Dedifferentiated amniotic fluid mesenchymal stem cell (primary cell): Measurements from ENCODE around the gene SUN3.
A peak's percentile ranks its signal among the peaks of the same experiment; 100 is the strongest.
"Not testable (repeated sequence)": the region's sequence is repeated elsewhere in the genome, so short reads cannot be mapped to it uniquely, and the experiment has no call there.

Source experiments
- DNase-seq: peaks from one replicate; pipeline ENCODE4 v3.0.0-alpha.2; 2016; ENCODE audit errors: extremely low spot score

The SUN3 gene

DNA sequence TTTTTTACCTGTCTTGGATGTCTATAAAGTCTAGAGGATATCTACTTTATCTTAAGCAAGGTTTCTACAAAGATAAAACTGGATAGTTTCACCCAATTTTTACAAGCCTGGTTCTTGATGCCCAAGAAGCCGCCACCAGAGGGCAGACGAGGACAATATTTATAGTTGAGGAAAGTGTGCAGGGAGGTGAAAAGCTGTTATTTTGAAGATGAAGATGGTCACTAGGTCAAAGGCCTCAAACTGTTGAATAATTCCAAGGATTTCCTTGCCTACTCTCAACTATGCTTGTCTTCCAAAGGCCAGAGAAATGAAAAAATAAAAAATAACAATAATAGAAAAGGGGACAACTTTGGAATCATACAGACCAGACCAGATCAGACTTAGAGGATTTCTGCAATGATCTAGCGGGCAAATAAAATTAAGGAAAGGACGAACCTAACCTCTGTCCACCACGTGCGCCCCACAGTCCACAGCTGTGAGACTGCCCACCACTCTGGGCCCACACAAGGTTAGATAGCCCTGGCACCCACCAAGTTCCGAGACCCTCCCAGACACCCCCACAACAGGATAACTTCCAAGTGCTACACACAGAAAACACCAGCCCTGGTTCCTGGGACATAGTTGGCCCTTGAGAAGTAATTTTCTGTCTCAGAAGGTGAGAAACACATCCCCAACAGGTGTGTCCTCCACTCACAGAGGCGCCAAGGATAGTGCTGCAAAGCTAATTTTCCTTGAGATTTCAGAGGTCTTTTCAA, 83.5 kb downstream of the SUN3 start:
- peak; percentile 72 for DNase-seq

DNA sequence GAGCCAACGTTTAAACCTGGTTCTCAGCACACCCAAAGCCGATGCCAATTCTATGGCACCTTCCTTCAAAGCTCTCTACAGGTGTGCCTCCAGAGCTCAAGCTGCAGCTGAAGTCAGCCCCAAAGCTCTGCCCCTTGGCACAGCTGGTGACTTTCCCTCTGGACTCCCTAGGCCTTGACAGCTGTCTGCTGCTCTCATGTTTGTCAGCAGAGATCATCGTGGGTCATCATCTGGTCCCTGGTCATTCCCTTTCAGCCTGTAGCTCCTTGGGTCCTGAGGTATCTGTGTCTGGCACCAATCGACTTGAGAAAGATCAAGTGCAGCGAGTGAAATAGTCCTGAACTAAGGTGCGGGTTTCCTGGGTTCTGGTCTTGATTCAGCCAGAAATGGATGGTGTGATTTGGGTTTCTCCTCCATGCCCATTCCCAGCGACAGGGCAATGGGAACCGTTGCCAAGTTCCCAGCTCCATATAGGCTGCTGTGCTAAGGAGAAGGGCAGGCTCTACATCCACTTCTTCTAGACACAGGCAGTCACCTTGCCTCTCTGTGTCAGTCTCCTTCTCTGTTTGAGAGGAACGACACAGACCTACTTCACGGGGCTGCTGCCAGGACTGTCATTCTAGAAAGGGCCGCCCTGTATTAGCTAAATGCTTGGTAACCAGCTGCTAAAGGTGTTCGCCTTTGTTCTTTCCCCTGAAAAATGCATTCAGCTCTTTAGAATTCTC, 84.2 kb downstream of the SUN3 start:
- DNase-seq, result no peak

DNA sequence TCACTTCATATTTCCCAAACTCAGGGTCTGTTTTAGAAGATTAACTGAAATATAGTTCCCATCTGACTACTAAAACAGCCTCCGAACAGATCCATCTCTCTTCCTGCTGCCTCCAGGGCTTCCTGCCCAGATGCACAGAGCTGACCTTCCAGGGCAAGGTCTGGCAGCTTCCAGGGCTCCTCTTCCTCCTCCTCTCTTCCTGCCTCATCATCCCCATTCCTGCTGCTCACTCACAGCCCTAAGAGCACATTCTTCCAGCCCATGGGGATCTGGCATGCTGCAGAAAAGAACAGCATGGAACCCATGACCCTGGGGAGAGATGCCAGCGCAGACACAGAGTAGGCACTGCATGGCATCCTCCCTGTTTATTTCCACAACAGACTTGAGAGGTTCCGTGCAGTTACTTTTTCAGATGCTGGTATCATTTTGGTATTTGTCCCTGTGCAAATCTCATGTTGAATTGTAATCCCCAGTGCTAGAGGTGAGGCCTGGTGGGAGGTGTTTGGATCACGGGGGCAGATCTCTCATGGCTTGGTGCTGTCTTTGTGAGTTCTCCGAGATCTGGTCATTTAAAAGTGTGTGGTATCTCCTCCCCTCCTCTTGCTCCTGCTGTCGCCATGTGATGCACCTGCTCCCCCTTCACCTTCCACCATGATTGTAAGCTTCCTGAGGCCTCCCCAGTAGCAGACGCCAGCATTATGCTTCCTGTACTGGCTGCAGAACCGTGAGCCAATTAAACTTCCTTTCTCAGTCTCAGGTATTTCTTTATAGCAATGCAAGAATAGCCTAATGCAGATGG, 85.0 kb downstream of the SUN3 start:
- DNase-seq, result no peak

DNA sequence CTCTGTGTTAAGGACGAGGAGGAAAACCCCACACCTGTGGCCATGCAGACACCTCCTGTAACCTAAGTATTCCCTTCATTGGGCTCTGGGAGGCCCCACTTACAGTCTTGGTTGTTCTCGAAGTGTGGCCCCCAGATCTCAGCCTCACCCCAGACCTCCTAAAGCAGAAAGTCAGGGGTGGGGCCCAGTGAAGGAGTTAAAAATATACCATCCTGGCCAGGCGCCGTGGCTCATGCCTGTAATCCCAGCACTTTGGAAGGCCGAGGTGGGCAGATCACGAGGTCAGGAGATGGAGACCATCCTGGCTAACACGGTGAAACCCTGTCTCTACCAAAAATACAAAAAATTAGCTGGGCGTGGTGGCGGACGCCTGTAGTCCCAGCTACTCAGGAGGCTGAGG, 86.3 kb downstream of the SUN3 start:
- DNase-seq, result not testable (repeated sequence)

GRCh38 chr7:47942132-47942531, 86.8 kb downstream of the SUN3 start:
- DNase-seq, result no peak

DNA sequence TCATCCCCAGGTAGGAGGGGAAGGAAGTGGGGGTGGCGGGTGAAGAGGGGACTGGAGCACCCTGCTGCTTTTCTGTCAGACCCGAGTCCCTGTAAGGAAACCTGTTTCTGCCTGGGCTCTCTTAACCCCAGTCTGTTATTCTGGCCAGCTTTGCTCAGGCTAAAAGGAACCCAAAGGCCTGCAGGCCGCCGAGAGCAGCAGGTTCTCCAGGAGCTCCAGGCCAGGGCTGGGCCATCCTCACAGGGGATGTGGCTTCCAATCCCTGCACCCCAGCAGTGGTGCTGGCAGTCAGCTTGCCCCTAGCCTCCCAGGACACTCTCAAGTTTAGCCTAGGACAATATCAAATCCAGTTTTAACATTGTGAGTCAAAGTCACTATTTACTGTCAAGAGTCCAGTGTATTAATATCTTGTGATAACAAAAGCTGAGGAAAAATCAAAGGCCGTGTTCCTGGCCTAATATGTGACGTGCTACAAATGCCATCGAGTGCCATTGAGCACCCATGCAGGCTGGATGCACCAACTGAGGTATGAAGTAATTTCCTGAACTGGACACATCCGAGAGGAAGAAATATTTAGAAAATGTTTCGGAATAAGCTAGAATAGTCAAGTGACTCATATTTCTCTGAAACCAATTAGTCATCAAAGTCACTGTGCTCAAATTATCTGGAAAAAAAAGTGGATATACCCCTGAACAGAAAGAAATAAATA, 87.6 kb downstream of the SUN3 start:
- DNase-seq, result peak; percentile 80

GRCh38 chr7:47940088-47941013, 88.6 kb downstream of the SUN3 start:
- peak; percentile 44 for DNase-seq

GRCh38 chr7:47939425-47940036, 89.4 kb downstream of the SUN3 start:
- DNase-seq, result no peak

DNA sequence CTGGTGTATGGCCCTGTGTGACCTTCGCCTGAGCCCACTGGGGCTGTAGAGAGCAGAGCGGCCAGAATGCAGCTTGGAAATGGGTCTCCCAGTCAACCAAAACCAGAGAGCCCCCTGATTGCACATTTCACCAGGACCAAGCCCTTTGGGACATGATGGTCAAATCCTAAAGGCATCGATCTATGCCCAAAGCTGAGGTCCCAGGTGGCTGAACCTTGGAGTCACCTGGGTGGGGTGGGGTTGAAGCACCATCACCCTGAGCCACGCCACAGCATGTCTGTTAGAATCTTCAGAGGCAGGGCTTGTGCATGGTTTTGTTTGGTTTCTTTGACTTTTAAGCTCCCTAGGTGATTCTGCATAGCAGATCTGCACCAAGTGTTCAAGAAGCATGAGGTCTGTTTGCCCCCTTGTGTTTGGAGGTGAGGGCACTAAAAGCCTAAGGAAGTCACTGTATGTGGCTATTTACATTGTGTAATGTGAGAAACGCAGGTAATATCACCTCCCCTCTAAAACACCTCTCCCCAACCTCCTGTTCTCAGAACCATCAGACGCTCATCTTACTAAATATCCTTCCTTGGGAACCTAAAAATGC, 90.2 kb downstream of the SUN3 start:
- DNase-seq, result no peak

DNA sequence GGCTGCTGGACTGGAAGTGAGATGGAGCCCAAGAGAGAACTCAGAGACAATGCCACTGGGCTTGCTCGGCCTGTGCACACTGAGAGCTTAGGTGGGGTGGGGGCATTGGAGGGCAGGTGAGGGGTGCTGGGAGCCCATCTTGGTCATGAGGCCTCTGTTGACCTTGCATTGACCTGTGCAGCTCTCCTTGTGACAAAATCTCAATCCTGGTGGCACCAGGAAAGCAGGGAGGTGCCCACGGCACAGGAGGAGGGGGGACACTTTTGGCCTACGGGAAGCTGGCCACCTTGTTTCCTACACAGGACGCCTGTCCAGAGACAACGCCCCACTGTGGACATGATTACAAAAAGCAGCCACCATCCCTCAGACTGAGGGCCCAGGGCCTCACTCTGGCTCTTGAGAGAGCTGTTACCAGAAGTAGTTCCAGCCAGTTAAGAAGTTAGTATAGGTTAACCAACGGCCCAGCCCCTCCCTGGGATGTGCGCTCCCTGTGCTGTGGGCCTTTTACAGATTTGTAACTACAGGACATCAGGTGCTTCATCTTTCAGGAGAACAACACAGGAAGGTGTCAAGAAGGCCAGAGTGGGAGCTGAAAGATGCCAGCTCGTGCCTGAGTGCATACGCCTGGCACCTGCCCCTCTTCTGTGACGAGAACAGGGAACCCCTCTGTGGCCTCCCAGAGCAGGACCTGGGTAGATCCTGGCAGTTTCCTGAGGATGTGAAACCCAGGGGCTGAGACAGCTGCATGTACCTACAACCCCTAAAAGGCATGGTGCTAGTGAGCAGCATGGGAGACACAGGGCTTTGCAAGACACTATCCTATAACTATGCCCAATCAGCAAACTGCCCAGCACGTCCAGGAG, 91.0 kb downstream of the SUN3 start:
- no peak for DNase-seq
